Activated CD4-positive, alpha-beta T cell treated with anti-CD3 and anti-CD28 coated beads, Interleukin-2, amount 10 ng/mL, durations not matched to agents 7 days and 5 days (primary cell): ENCODE data around the gene PDLIM7. TPM values are rescaled to one million over a fixed set of nuclear protein-coding genes. Genes with fewer than 3 reads are reported as not detected.

ENCODE experiments used
- CTCF ChIA-PET: fragments of 350-600 bp; sonication (Branson Sonifier 250); formaldehyde crosslinking; loops from one replicate; lab custom pipeline; 2021; ENCODE audit warnings: antibody characterized with exemption; lab: Charles Lee
- POLR2A ChIA-PET: fragments of 350-600 bp; sonication (Branson Sonifier 250); formaldehyde crosslinking; loops from one replicate; lab custom pipeline; 2021; ENCODE audit warnings: antibody characterized with exemption; lab: Charles Lee
- DNase-seq: peaks from one replicate; pipeline ENCODE4 v3.0.0-alpha.2; 2020
- H3K27ac Mint-ChIP-seq: one replicate; pipeline ENCODE4 v1.8.0; 2021; ENCODE audit warnings: mild to moderate bottlenecking, moderate library complexity, mixed read lengths
- H3K27me3 Mint-ChIP-seq: one replicate; pipeline ENCODE4 v1.8.0; 2021; ENCODE audit warnings: mixed read lengths
- H3K36me3 Mint-ChIP-seq: one replicate; pipeline ENCODE4 v1.8.0; 2021; ENCODE audit warnings: low read depth, mixed read lengths
- H3K4me1 Mint-ChIP-seq: one replicate; pipeline ENCODE4 v1.8.0; 2021; ENCODE audit warnings: mixed read lengths
- H3K4me3 Mint-ChIP-seq: one replicate; pipeline ENCODE4 v1.8.0; 2021; ENCODE audit warnings: mild to moderate bottlenecking, moderate library complexity, mixed read lengths
- H3K9me3 Mint-ChIP-seq: one replicate; pipeline ENCODE4 v1.8.0; 2021; ENCODE audit warnings: mixed read lengths
- total RNA-seq, 2 experiments: library from RNA; stranded (reverse); gene quantifications; one replicate each; pipeline ENCODE4 v1.2.3, GENCODE V29; 2021

PDLIM7 gene
- total RNA-seq, 2 experiments from 2014 or later = 31.6 to 32.4 TPM

- H3K36me3 Mint-ChIP-seq = no peaks in the 10 kb centered on the region
- peaks cover 22% of the 10 kb centered on the region for H3K4me1 Mint-ChIP-seq
- peaks cover 18% of the 10 kb centered on the region for H3K27me3 Mint-ChIP-seq
- H3K4me3 Mint-ChIP-seq = no peak overlapping the region
- DNase-seq = peak; percentile 83
- POLR2A ChIA-PET = no interaction called here
- H3K9me3 Mint-ChIP-seq = no peaks in the 10 kb centered on the region
- CTCF ChIA-PET = interaction anchor here (0.8 to 4.4 kb wide), 18 partner anchors 10 to 191 kb away, joined by 3 to 36 read pairs (median 4); partner anchors contain the start of gene DOK3
- no peak overlapping the region for H3K27ac Mint-ChIP-seq
Measured at GRCh38 chr5:177500685-177501522, 3.5 kb upstream of the PDLIM7 start.

DNA sequence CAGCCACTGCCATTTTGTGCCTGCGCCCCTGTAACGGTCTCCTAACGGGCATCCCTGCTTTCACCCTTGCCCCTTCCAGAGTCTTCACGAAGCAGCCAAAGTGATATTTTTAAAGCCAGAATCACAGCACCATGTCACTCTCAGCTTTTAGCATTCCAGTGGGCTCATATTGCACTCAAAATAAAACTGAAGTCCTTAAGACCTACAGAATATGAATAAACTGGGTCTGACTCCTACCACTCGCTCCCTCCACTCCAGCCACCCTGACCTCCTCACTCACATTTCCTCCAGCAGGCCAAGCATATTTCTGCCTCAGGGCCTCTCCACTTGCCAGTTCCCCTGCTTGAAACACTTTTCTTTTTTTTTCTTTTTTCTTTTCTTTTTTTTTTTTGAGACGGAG, 2.4 kb upstream of the PDLIM7 start:
- Mint-ChIP-seq H3K27me3 (peaks cover 18% of the 10 kb centered on the region), H3K9me3 (no peaks in the 10 kb centered on the region), H3K4me1 (peaks cover 29% of the 10 kb centered on the region), H3K4me3 (no peak overlapping the region), H3K27ac (no peak overlapping the region), H3K36me3 (no peaks in the 10 kb centered on the region)
- CTCF ChIA-PET = interaction anchor here (0.8 to 4.4 kb wide), 8 partner anchors 21 to 117 kb away, joined by 3 to 36 read pairs (median 8); no protein-coding TSS in a partner anchor
- no peak for DNase-seq
- POLR2A ChIA-PET = no interaction called here

- Mint-ChIP-seq H3K4me3 (peak overlapping the region; percentile 76), H3K4me1 (peaks cover 42% of the 10 kb centered on the region), H3K36me3 (no peaks in the 10 kb centered on the region), H3K9me3 (no peaks in the 10 kb centered on the region), H3K27ac (peak overlapping the region; percentile 16), H3K27me3 (peaks cover 18% of the 10 kb centered on the region)
- ChIA-PET POLR2A (interaction anchor here (1.0 kb wide), 1 partner anchor 11 kb away, joined by 4 read pairs; no protein-coding TSS in a partner anchor), CTCF (interaction anchor here (0.7 to 4.4 kb wide), 11 partner anchors 9 to 108 kb away, joined by 3 to 23 read pairs (median 4); partner anchors contain the start of gene DOK3)
- DNase-seq = no peak
Measured at GRCh38 chr5:177498013-177498787, 796 bp upstream of the PDLIM7 start.

DNA sequence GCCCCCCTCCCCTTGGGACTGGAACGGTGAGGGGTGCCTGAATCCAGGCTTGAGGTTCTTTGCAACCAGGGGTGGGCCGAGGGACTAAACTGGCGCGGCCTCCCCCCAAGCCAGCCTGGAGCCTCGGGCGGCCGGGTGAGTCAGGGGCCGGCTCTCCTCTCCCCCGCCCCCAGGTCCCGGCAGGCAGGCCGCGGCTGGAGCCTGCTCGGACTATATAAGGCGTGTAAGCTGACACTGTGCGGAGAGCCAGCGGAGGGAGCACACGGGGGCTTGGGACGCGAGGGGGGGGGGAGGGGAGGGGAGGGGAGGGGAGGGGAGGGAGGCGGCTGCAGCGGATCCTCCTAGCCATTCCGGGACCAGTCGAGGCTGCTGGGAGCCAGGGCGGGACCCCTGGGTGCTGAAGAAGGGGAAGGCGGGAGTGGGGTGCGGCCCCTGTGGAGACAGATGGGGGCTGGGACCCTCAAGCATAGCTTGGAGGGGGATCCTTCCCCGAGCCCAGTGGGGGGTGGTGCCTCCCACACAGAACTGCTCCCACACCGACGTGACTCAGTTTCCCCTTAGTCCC, 595 bp downstream of the PDLIM7 start:
- no peak overlapping the region for H3K27ac Mint-ChIP-seq
- H3K4me3 Mint-ChIP-seq = peak overlapping the region; percentile 76
- POLR2A ChIA-PET = interaction anchor here (1.0 kb wide), 1 partner anchor 12 kb away, joined by 4 read pairs; no protein-coding TSS in a partner anchor

GRCh38 chr5:177496070-177496726, 1.2 kb downstream of the PDLIM7 start:
- peaks cover 47% of the 10 kb centered on the region for H3K4me1 Mint-ChIP-seq
- no peak for DNase-seq
- peak overlapping the region; percentile 69 for H3K4me3 Mint-ChIP-seq
- peaks cover 18% of the 10 kb centered on the region for H3K27me3 Mint-ChIP-seq
- ChIA-PET POLR2A (no interaction called here), CTCF (interaction anchor here (1.2 to 2.8 kb wide), 6 partner anchors 14 to 106 kb away, joined by 3 to 18 read pairs (median 5); no protein-coding TSS in a partner anchor)
- peak overlapping the region; percentile 64 for H3K27ac Mint-ChIP-seq
- H3K36me3 Mint-ChIP-seq = peaks cover 6% of the 10 kb centered on the region
- H3K9me3 Mint-ChIP-seq = no peaks in the 10 kb centered on the region

More for the DNA sequence above, 595 bp downstream of the PDLIM7 start:
- CTCF ChIA-PET = interaction anchor here (0.6 to 2.8 kb wide), 13 partner anchors 11 to 107 kb away, joined by 3 to 18 read pairs (median 4); no protein-coding TSS in a partner anchor
- Mint-ChIP-seq H3K9me3 (no peaks in the 10 kb centered on the region), H3K4me1 (peaks cover 47% of the 10 kb centered on the region), H3K27me3 (peaks cover 18% of the 10 kb centered on the region), H3K36me3 (peaks cover 5% of the 10 kb centered on the region)
- DNase-seq = no peak

DNA sequence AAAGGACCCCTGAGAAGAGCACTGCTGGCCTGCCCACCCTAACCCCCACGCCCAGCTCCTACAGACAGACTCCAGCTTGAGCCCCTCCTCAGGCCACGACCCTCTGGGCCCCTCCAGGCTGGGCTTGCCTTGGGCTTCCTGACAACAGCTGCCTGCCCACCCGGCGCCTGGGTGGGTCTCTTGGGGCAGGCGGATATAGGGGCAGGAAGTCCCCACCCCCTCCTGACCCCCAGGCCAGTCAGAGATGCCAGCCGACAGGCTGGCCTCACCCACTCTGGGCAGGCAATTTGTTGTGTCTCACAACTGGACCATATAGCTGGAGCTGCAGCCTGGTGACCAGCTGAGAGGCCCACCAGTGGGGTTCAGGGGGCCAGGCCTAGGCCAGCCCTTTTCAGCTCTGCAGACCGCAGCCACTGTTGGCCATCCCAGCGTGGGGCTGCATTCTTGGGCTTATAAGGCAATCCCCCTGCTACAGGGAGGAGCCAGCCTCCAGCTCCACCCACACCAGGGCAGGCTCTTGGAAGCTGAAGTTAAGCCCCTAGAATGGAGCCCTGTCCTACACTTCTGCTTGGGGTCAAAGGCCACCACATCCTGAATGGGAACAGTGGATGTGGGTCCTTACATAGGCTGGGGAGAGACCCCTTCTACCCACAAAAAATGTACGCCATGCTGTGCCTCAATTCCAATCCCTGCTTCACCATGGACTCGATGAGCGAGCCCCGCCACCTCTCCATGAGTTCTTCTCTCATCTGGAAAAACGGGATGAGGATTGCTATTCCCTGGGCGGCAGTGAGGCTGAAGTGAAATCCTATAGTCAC, 2.0 kb downstream of the PDLIM7 start:
- POLR2A ChIA-PET = no interaction called here
- peak overlapping the region; percentile 64 for H3K27ac Mint-ChIP-seq
- peaks cover 9% of the 10 kb centered on the region for H3K36me3 Mint-ChIP-seq
- peaks cover 18% of the 10 kb centered on the region for H3K27me3 Mint-ChIP-seq
- H3K9me3 Mint-ChIP-seq = no peaks in the 10 kb centered on the region
- CTCF ChIA-PET = interaction anchor here (1.0 to 2.8 kb wide), 8 partner anchors 13 to 179 kb away, joined by 3 to 18 read pairs (median 4); no protein-coding TSS in a partner anchor
- DNase-seq = no peak
- peaks cover 48% of the 10 kb centered on the region for H3K4me1 Mint-ChIP-seq
- peak overlapping the region; percentile 69 for H3K4me3 Mint-ChIP-seq

DNA sequence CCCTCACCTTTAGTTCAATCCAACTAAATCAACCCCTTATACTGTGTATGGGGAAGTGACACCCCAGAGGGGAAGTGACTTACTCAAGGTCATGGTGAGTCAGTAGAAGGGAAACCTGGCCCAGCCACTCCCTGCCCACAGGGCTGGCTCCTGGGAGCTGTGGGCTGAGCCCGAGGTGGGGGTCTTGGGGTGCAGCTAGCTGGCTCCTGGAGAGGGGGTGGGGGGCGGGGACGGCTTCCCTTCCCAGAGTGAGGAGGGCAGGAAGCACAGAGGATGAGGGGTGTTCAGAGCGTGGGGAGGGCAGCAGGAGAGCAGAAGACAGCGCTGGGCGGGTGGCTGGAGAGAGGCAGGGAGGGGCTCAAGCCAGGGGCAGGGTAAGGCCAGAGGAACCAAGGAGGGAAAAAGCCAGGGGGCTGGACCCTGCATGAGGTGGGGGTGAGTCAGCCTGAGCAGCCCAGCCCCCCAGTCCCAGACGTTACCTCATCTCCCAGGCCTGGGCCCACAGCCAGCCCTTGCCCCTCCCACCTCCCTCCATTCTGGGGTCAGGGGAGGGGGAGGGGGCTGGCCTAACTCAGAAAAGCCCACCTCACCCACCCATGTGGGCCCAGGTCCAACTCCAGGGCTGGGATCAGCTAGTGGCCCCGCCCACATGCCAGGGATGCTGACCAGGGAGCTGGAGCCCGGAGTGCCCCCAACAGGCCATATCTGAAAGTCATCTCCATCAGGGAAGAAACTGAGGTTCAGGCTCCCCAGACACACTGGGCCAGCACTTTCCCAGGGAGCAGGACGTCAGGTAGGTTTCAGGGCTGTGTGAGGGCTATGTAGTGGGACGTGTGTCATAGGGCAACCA, 2.8 kb downstream of the PDLIM7 start:
- CTCF ChIA-PET = interaction anchor here (0.7 to 2.8 kb wide), 10 partner anchors 9 to 182 kb away, joined by 3 to 18 read pairs (median 4); no protein-coding TSS in a partner anchor
- H3K36me3 Mint-ChIP-seq = peaks cover 15% of the 10 kb centered on the region
- DNase-seq = peak; percentile 33
- H3K27ac Mint-ChIP-seq = peak overlapping the region; percentile 75
- H3K4me1 Mint-ChIP-seq = peaks cover 48% of the 10 kb centered on the region
- no peak overlapping the region for H3K4me3 Mint-ChIP-seq
- H3K27me3 Mint-ChIP-seq = peaks cover 14% of the 10 kb centered on the region
- POLR2A ChIA-PET = no interaction called here
- H3K9me3 Mint-ChIP-seq = no peaks in the 10 kb centered on the region

- POLR2A ChIA-PET = no interaction called here
- Mint-ChIP-seq H3K9me3 (no peaks in the 10 kb centered on the region), H3K4me3 (no peak overlapping the region), H3K4me1 (peaks cover 46% of the 10 kb centered on the region), H3K27ac (peak overlapping the region; percentile 75), H3K36me3 (peaks cover 15% of the 10 kb centered on the region), H3K27me3 (peaks cover 10% of the 10 kb centered on the region)
- no peak for DNase-seq
- CTCF ChIA-PET = interaction anchor here (0.7 to 2.2 kb wide), 9 partner anchors 9 to 184 kb away, joined by 3 to 6 read pairs (median 3); no protein-coding TSS in a partner anchor
Measured at GRCh38 chr5:177493795-177494345, 3.5 kb downstream of the PDLIM7 start.

DNA sequence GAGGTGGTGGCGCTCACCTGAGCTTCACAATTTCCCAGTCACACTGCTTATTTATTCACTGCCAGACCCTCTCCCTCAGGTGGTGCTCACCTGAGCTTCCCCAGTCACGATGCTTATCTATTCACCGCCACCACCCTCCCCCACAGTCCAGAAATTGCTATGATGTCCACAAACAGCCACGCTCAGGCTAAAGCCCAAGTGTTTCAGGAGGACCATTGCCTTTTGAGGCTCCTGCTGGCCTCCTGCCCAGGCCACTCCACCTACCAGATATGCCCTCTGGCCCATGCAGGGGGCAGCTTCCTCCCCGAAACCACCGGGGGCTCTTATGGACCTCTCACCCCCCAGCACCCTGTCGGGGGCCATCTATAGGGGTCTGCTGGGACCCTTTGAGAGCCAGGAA, 4.6 kb downstream of the PDLIM7 start:
- Mint-ChIP-seq H3K27ac (peak overlapping the region; percentile 36), H3K27me3 (peaks cover 1% of the 10 kb centered on the region), H3K36me3 (peaks cover 15% of the 10 kb centered on the region), H3K4me3 (no peak overlapping the region), H3K9me3 (no peaks in the 10 kb centered on the region), H3K4me1 (peaks cover 37% of the 10 kb centered on the region)
- ChIA-PET POLR2A (no interaction called here), CTCF (interaction anchor here (0.8 to 2.2 kb wide), 12 partner anchors 32 to 183 kb away, joined by 3 to 6 read pairs (median 3); no protein-coding TSS in a partner anchor)
- no peak for DNase-seq
